GM12878 (cell line): ENCODE results near the gene MSH5. TPM values are rescaled to one million over a fixed set of nuclear protein-coding genes. Genes with fewer than 3 reads are reported as not detected.
A peak's percentile ranks its signal among the peaks of the same experiment; 100 is the strongest.

ENCODE experiments used
- BACH1 ChIP-seq: fragments of 450-650 bp; IDR thresholded peaks from 2 replicates; pipeline ENCODE4 v1.6.1; 2017; ENCODE audit warnings: mild to moderate bottlenecking, borderline replicate concordance
- BCL11A ChIP-seq: IDR thresholded peaks from 2 replicates; pipeline ENCODE4 v1.6.1; 2011; ENCODE audit warnings: low read depth, low read length
- BMI1 ChIP-seq: fragments of 450-650 bp; IDR thresholded peaks from 2 replicates; pipeline ENCODE4 v1.6.1; 2016; ENCODE audit warnings: mild to moderate bottlenecking, moderate library complexity, borderline replicate concordance
- CBX5 ChIP-seq: sonication (generic); IDR thresholded peaks from 2 replicates; pipeline ENCODE4 v1.6.1; 2016; ENCODE audit warnings: low read depth, moderate library complexity, mild to moderate bottlenecking, inconsistent platforms
- E2F4 ChIP-seq: IDR thresholded peaks from 2 replicates; pipeline ENCODE4 v1.6.1; 2012; ENCODE audit warnings: low read depth, low read length, improper control_type of control experiment
- EED ChIP-seq: sonication (generic); IDR thresholded peaks from 2 replicates; pipeline ENCODE4 v1.6.1; 2016; ENCODE audit warnings: antibody characterized with exemption, low read depth
- EGR1 ChIP-seq, 2 experiments: IDR thresholded peaks; 1 replicate in 1 of 2; 2 replicates in 1 of 2; pipeline ENCODE4 v1.6.1; 2011 to 2012; ENCODE audit warnings: low read depth in 2 of 2, low read length in 2 of 2, borderline replicate concordance in 1 of 2, mild to moderate bottlenecking in 1 of 2, moderate library complexity in 1 of 2
- ELK1 ChIP-seq: IDR thresholded peaks from 2 replicates; pipeline ENCODE4 v1.6.1; 2012; ENCODE audit warnings: low read depth, low read length, improper control_type of control experiment
- FOS ChIP-seq: IDR thresholded peaks from 3 replicates; pipeline ENCODE4 v1.6.1; 2011; ENCODE audit warnings: borderline replicate concordance; ENCODE audit not compliant: insufficient read length; ENCODE audit errors: extremely low read depth
- FOXK2 ChIP-seq: fragments of 450-650 bp; IDR thresholded peaks from 2 replicates; pipeline ENCODE4 v1.6.1; 2017; ENCODE audit warnings: mild to moderate bottlenecking, moderate library complexity
- FOXM1 ChIP-seq: IDR thresholded peaks from 2 replicates; pipeline ENCODE4 v1.6.1; 2012; ENCODE audit warnings: low read depth, mild to moderate bottlenecking, inconsistent platforms, low read length, moderate library complexity
- JUNB ChIP-seq: IDR thresholded peaks from 2 replicates; pipeline ENCODE4 v1.6.1; 2016; ENCODE audit warnings: antibody characterized with exemption, mild to moderate bottlenecking
- KDM1A ChIP-seq: fragments of 200-600 bp; sonication (generic); IDR thresholded peaks from 2 replicates; pipeline ENCODE4 v1.6.1; 2016; ENCODE audit warnings: borderline replicate concordance
- MLLT1 ChIP-seq: fragments of 450-650 bp; IDR thresholded peaks from 2 replicates; pipeline ENCODE4 v1.6.1; 2016; ENCODE audit warnings: mild to moderate bottlenecking
- MTA2 ChIP-seq: fragments of 450-650 bp; IDR thresholded peaks from 2 replicates; pipeline ENCODE4 v1.6.1; 2016; ENCODE audit warnings: low read depth, mild to moderate bottlenecking, moderate library complexity
- NKRF ChIP-seq: fragments of 450-650 bp; conservative IDR thresholded peaks from 2 replicates; pipeline ENCODE4 v1.6.1; 2017; ENCODE audit warnings: mild to moderate bottlenecking, moderate library complexity
- NRF1 ChIP-seq: conservative IDR thresholded peaks from 2 replicates; pipeline ENCODE4 v1.6.1; 2011; ENCODE audit warnings: mild to moderate bottlenecking, low read depth, low read length, improper control_type of control experiment
- RFX5 ChIP-seq: IDR thresholded peaks from 2 replicates; pipeline ENCODE4 v1.6.1; 2011; ENCODE audit warnings: low read depth, low read length, improper control_type of control experiment
- SREBF2 ChIP-seq: IDR thresholded peaks from 2 replicates; pipeline ENCODE4 v1.6.1; 2012; ENCODE audit warnings: mild to moderate bottlenecking, low read length
- SUZ12 ChIP-seq: fragments of 200-600 bp; sonication (generic); IDR thresholded peaks from one replicate; pipeline ENCODE4 v1.6.1; 2018; ENCODE audit warnings: antibody characterized with exemption, mild to moderate bottlenecking; ENCODE audit not compliant: unreplicated experiment
- USF2 ChIP-seq: IDR thresholded peaks from 2 replicates; pipeline ENCODE4 v1.6.1; 2011; ENCODE audit warnings: low read depth, low read length, improper control_type of control experiment, borderline replicate concordance
- WRNIP1 ChIP-seq: IDR thresholded peaks from 2 replicates; pipeline ENCODE4 v1.6.1; 2011; ENCODE audit warnings: low read depth, low read length, improper control_type of control experiment, borderline replicate concordance
- ZNF24 ChIP-seq: fragments of 450-650 bp; IDR thresholded peaks from 2 replicates; pipeline ENCODE4 v1.6.1; 2017; ENCODE audit warnings: antibody characterized with exemption, mild to moderate bottlenecking
- ZNF274 ChIP-seq: IDR thresholded peaks from one replicate; pipeline ENCODE4 v1.8.0; 2011; ENCODE audit not compliant: insufficient read length, insufficient read depth
- ZZZ3 ChIP-seq: IDR thresholded peaks from 2 replicates; pipeline ENCODE4 v1.6.1; 2011; ENCODE audit warnings: low read depth; ENCODE audit not compliant: control insufficient read depth, insufficient read length
- polyA plus RNA-seq, 11 experiments: library from polyadenylated mRNA; depleted of rRNA in 4 of 11; unstranded in 6 of 11; stranded (reverse) in 5 of 11; fragments of >200 nt; fragmentation: Nextera tagmentation in 4 of 11; fragmentation: Illumina TruSeq in 1 of 11; extraction: Ambion mirVana in 4 of 11; extraction: Trizol in 1 of 11; gene quantifications; 1 replicate in 1 of 11; 2 replicates in 10 of 11; pipeline versions ENCODE4 v1.2.1 to v1.2.3, GENCODE V29; 2011 to 2016; ENCODE audit warnings: inconsistent platforms in 2 of 11, missing spikeins in 2 of 11, low read depth in 1 of 11
- total RNA-seq, 4 experiments: library from RNA; depleted of rRNA in 3 of 4; stranded (reverse); fragments of >200 nt in 3 of 4; fragmentation: Illumina TruSeq in 1 of 4; extraction: Trizol in 1 of 4; gene quantifications; 2 replicates each; pipeline versions ENCODE4 v1.2.1 to v1.2.3, GENCODE V29; 2013 to 2021

MSH5 gene
- total and polyA plus RNA-seq, 10 of the 15 experiments (the other 5 are each of a cell fraction or from before 2014, with no cell fraction given), result 9.1 to 52.7 (median 30.0) TPM

DNA sequence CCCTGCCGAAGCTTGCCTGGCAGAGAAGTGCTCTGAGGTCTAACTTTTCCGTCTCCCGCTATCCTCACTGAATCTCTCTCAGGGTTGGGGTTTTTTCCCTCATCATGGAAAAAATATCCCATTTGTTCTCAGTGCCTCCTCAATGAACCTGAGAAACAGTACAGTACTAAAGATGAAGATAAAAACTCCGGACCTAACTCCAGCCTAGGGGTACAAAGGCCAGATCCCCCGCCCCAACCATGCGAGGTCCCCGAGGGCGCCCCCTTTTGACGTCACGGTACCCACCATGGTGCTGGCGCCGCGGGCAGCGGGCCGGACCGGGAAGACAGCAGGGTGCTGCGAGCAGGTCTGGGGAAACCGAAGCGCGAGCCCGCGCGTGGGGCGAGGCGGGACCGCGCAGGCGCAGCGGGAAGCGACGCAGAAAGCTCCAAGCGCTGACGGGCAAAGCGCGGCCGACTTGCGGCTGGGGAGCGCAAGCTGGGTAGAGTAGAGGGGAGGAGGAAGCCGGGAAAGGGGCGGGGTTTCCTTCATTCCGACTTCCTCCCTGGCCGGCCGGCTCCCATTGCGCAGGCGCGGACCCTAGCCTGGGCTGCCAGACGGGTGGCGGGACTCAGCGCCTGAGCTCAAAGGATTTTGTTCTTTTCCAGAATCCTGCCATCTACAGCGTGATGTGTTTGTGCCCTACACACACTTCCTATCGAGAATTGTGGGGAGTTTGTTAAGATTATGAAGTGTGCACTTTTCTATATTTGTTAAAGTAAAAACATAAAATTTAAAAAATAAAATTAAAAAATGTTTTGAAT lies 66.9 kb downstream of the MSH5 start, which contains the start of gene LSM2 (continued):
- TF ChIP-seq BACH1 (peak; percentile 79), FOXM1 (no peak), ELK1 (peak; percentile 31; the same call in 1 of the 2 replicates), ZNF274 (no peak), FOS (no peak), SREBF2 (no peak), MTA2 (0 out of 2 replicates have a peak, but pooled peaks have one; percentile 5), NKRF (peak; percentile 69; the same call in 1 of the 2 replicates), USF2 (no peak), NRF1 (peak; percentile 65), JUNB (no peak), FOXK2 (no peak), BMI1 (no peak), BCL11A (no peak), ZZZ3 (no peak), MLLT1 (peak; percentile 44; the same call in 1 of the 2 replicates), KDM1A (no peak), ZNF24 (no peak), CBX5 (no peak), EGR1 (IDR thresholded peaks at IDR 0.05; ENCODE audit: borderline replicate concordance in 1 of 2, low read depth in 2 of 2, low read length in 2 of 2) (no peak), EED (peak; percentile 34), SUZ12 (no peak), E2F4 (no peak), WRNIP1 (no peak), RFX5 (no peak)
